Natural killer cell treated with Interleukin-12 subunit alpha and Interleukin-12 subunit beta and Interleukin-15 and Interleukin-18, amount 100 ng/mL, for 72 hours (primary cell): ENCODE results near the gene ETF1. TPM values are rescaled to one million over a fixed set of nuclear protein-coding genes. Genes with fewer than 3 reads are reported as not detected.
A peak's percentile ranks its signal among the peaks of the same experiment; 100 is the strongest.
"Not testable (repeated sequence)": the region's sequence is repeated elsewhere in the genome, so short reads cannot be mapped to it uniquely, and the experiment has no call there.

ENCODE experiments used
- ATAC-seq, 2 donors: fragments of 150-1000 bp; cut with Tn5 transposase in 1 of 2; sonication (Bioruptor Pico), chemical (Tn5 transposase) in 1 of 2; 2 replicates each; pipeline ENCODE4 v1.10.0; 2021
- DNase-seq: peaks from one replicate; pipeline ENCODE4 v3.0.0; 2022; ENCODE audit warnings: low spot score
- H3K27ac Mint-ChIP-seq, 2 donors: 1 replicate in 1 of 2; 2 replicates in 1 of 2; pipeline ENCODE4 v1.8.0; 2022; ENCODE audit warnings: mixed read lengths in 2 of 2, mild to moderate bottlenecking in 1 of 2, moderate library complexity in 1 of 2
- H3K27me3 Mint-ChIP-seq, 2 donors: 1 replicate in 1 of 2; 2 replicates in 1 of 2; pipeline ENCODE4 v1.8.0; 2022; ENCODE audit warnings: mixed read lengths in 2 of 2
- H3K36me3 Mint-ChIP-seq: one replicate; pipeline ENCODE4 v1.8.0; 2022; ENCODE audit warnings: mixed read lengths
- H3K4me1 Mint-ChIP-seq, 2 donors: 1 replicate in 1 of 2; 2 replicates in 1 of 2; pipeline ENCODE4 v1.8.0; 2022; ENCODE audit warnings: low read depth in 2 of 2, mixed read lengths in 2 of 2, mild to moderate bottlenecking in 1 of 2
- H3K4me3 Mint-ChIP-seq: one replicate; pipeline ENCODE4 v1.8.0; 2022; ENCODE audit warnings: mixed read lengths
- H3K9me3 Mint-ChIP-seq: 2 replicates; pipeline ENCODE4 v1.8.0; 2022; ENCODE audit warnings: mixed read lengths
- total RNA-seq, 2 donors: library from RNA; stranded (reverse); gene quantifications; one replicate each; pipeline ENCODE4 v1.2.3, GENCODE V29; 2022

The ETF1 gene
- total RNA-seq, 2 donors from 2014 or later = 150 to 167 TPM

DNA sequence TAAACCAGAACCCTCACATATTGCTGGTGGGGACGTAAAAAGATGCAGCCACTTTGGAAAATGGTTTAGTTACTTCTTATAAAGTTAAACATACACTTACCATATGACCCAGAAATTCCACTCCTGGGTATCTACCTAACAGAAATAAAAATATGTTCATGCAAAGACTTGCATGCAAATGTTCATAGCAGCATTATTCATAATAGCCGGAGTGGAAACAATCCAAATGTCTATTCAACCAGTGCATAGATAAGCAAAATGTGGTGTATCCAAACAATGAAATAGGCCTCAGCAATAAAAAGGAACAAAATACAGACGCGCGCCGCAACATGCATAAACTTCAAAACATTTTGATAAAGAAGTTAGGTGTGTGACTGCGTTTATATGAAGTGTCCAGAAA, 66.1 kb downstream of the ETF1 start:
- Mint-ChIP-seq H3K9me3 (no peaks in the 10 kb centered on the region), H3K27ac (no peak overlapping the region), H3K36me3 (no peaks in the 10 kb centered on the region), H3K4me3 (no peak overlapping the region), H3K4me1 (no peaks in the 10 kb centered on the region), H3K27me3 (peaks cover 15 to 17% of the 10 kb centered on the region in 2 donors)
- no peak for DNase-seq
- ATAC-seq = no peak

GRCh38 chr5:138473151-138473550, 69.9 kb downstream of the ETF1 start:
- ATAC-seq, H3K4me1 Mint-ChIP-seq, H3K9me3 Mint-ChIP-seq, H3K27ac Mint-ChIP-seq, H3K4me3 Mint-ChIP-seq, H3K36me3 Mint-ChIP-seq, DNase-seq: not testable (repeated sequence)
- peaks cover 11 to 15% of the 10 kb centered on the region in 2 donors for H3K27me3 Mint-ChIP-seq

- H3K36me3 Mint-ChIP-seq = no peaks in the 10 kb centered on the region
- no peak overlapping the region for H3K4me3 Mint-ChIP-seq
- H3K4me1 Mint-ChIP-seq = peaks cover 9 to 14% of the 10 kb centered on the region in 2 donors
- no peaks in the 10 kb centered on the region for H3K9me3 Mint-ChIP-seq
- ATAC-seq (no peak), DNase-seq (no peak)
- no peak overlapping the region for H3K27ac Mint-ChIP-seq
- peaks cover 11 to 15% of the 10 kb centered on the region in 2 donors for H3K27me3 Mint-ChIP-seq
These were observed 70.7 kb downstream of the ETF1 start for GRCh38 chr5:138472353-138472752.

DNA sequence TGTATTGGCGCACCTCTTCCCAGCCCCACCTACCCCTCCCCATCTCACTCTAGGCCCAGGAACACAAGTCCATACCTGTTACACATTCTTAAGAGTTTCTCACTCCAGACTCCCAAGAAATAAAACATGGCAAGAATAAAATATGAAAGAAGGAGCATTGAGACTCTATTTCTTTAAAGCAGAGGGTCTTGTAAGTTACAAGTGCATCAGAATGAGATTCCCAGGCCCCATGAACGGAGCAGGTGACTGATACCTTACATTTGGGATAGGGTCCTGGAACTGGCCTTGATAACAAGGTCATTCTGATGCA, 72.0 kb downstream of the ETF1 start:
- no peak for ATAC-seq
- Mint-ChIP-seq H3K36me3 (no peaks in the 10 kb centered on the region), H3K9me3 (no peaks in the 10 kb centered on the region), H3K4me3 (no peak overlapping the region), H3K27ac (no peak overlapping the region), H3K4me1 (peaks cover 18 to 19% of the 10 kb centered on the region in 2 donors), H3K27me3 (peaks cover 8 to 10% of the 10 kb centered on the region in 2 donors)
- DNase-seq = no peak

- Mint-ChIP-seq H3K4me1 (peaks cover 18 to 19% of the 10 kb centered on the region in 2 donors), H3K27ac (no peak overlapping the region), H3K27me3 (peaks cover 5 to 6% of the 10 kb centered on the region in 2 donors), H3K36me3 (no peaks in the 10 kb centered on the region), H3K9me3 (no peaks in the 10 kb centered on the region), H3K4me3 (no peak overlapping the region)
- no peak for ATAC-seq
- DNase-seq = no peak
These were observed 72.5 kb downstream of the ETF1 start for GRCh38 chr5:138470322-138471051.

- Mint-ChIP-seq H3K4me1 (peaks cover 18 to 19% of the 10 kb centered on the region in 2 donors), H3K4me3 (no peak overlapping the region), H3K27me3 (no peaks in the 10 kb centered on the region), H3K9me3 (no peaks in the 10 kb centered on the region), H3K36me3 (no peaks in the 10 kb centered on the region), H3K27ac (no peak overlapping the region)
- ATAC-seq (no peak), DNase-seq (no peak)
These were observed 73.3 kb downstream of the ETF1 start for GRCh38 chr5:138469540-138470321.

DNA sequence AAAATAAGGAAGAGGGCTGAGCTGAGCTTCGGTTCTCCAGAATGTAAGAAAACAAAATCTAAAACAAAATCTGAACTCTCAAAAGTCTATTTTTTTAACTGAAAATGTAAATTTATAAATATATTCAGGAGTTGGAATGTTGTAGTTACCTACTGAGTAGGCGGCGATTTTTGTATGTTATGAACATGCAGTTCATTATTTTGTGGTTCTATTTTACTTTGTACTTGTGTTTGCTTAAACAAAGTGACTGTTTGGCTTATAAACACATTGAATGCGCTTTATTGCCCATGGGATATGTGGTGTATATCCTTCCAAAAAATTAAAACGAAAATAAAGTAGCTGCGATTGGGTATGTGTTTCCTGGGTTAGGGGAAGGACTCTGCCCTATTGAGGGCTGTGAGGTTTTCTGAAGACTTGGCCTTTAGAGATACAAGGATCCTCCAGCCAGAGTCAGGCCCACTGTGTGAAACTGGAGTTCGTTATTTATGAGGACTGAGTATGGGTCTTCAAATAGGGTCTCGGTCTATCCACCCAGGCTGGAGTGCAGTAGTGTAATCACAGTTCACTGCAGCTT, 74.0 kb downstream of the ETF1 start:
- peak overlapping the region; percentile 2 for H3K4me3 Mint-ChIP-seq
- DNase-seq (no peak), ATAC-seq (no peak)
- no peak overlapping the region for H3K27ac Mint-ChIP-seq
- no peaks in the 10 kb centered on the region for H3K27me3 Mint-ChIP-seq
- H3K4me1 Mint-ChIP-seq = peaks cover 18 to 19% of the 10 kb centered on the region in 2 donors
- no peaks in the 10 kb centered on the region for H3K9me3 Mint-ChIP-seq
- no peaks in the 10 kb centered on the region for H3K36me3 Mint-ChIP-seq

- no peak for DNase-seq
- peak overlapping the region; percentile 2 for H3K4me3 Mint-ChIP-seq
These were observed 74.7 kb downstream of the ETF1 start for GRCh38 chr5:138468133-138468965.

DNA sequence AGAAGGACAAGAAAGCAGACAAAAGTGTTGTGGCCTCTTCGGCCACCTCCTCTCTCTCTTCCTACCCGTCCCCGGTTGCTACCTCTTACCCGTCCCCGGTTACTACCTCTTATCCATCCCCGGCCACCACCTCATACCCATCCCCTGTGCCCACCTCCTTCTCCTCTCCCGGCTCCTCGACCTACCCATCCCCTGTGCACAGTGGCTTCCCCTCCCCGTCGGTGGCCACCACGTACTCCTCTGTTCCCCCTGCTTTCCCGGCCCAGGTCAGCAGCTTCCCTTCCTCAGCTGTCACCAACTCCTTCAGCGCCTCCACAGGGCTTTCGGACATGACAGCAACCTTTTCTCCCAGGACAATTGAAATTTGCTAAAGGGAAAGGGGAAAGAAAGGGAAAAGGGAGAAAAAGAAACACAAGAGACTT, 75.3 kb downstream of the ETF1 start:
- Mint-ChIP-seq H3K36me3 (no peaks in the 10 kb centered on the region), H3K9me3 (no peaks in the 10 kb centered on the region), H3K4me3 (peak overlapping the region; percentile 56), H3K27ac (peak overlapping the region; percentile 2 to 58), H3K4me1 (peaks cover 18 to 19% of the 10 kb centered on the region in 2 donors), H3K27me3 (no peaks in the 10 kb centered on the region)
- DNase-seq (no peak), ATAC-seq (no peak)

More at GRCh38 chr5:138468133-138468965, 74.7 kb downstream of the ETF1 start:
- peak overlapping the region in 1 of 2 donors; percentile 2 for H3K27ac Mint-ChIP-seq
- H3K36me3 Mint-ChIP-seq = no peaks in the 10 kb centered on the region
- peaks cover 18 to 19% of the 10 kb centered on the region in 2 donors for H3K4me1 Mint-ChIP-seq
- no peaks in the 10 kb centered on the region for H3K27me3 Mint-ChIP-seq
- ATAC-seq = no peak
- H3K9me3 Mint-ChIP-seq = no peaks in the 10 kb centered on the region

DNA sequence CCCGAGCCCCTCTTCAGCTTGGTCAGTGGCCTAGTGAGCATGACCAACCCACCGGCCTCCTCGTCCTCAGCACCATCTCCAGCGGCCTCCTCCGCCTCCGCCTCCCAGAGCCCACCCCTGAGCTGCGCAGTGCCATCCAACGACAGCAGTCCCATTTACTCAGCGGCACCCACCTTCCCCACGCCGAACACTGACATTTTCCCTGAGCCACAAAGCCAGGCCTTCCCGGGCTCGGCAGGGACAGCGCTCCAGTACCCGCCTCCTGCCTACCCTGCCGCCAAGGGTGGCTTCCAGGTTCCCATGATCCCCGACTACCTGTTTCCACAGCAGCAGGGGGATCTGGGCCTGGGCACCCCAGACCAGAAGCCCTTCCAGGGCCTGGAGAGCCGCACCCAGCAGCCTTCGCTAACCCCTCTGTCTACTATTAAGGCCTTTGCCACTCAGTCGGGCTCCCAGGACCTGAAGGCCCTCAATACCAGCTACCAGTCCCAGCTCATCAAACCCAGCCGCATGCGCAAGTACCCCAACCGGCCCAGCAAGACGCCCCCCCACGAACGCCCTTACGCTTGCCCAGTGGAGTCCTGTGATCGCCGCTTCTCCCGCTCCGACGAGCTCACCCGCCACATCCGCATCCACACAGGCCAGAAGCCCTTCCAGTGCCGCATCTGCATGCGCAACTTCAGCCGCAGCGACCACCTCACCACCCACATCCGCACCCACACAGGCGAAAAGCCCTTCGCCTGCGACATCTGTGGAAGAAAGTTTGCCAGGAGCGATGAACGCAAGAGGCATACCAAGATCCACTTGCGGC, 75.9 kb downstream of the ETF1 start:
- H3K27ac Mint-ChIP-seq = peak overlapping the region; percentile 2 to 58
- H3K4me1 Mint-ChIP-seq = peaks cover 18 to 19% of the 10 kb centered on the region in 2 donors
- ATAC-seq = no peak
- peak overlapping the region; percentile 56 for H3K4me3 Mint-ChIP-seq
- DNase-seq = no peak
- H3K27me3 Mint-ChIP-seq = no peaks in the 10 kb centered on the region
- H3K9me3 Mint-ChIP-seq = no peaks in the 10 kb centered on the region
- no peaks in the 10 kb centered on the region for H3K36me3 Mint-ChIP-seq

DNA sequence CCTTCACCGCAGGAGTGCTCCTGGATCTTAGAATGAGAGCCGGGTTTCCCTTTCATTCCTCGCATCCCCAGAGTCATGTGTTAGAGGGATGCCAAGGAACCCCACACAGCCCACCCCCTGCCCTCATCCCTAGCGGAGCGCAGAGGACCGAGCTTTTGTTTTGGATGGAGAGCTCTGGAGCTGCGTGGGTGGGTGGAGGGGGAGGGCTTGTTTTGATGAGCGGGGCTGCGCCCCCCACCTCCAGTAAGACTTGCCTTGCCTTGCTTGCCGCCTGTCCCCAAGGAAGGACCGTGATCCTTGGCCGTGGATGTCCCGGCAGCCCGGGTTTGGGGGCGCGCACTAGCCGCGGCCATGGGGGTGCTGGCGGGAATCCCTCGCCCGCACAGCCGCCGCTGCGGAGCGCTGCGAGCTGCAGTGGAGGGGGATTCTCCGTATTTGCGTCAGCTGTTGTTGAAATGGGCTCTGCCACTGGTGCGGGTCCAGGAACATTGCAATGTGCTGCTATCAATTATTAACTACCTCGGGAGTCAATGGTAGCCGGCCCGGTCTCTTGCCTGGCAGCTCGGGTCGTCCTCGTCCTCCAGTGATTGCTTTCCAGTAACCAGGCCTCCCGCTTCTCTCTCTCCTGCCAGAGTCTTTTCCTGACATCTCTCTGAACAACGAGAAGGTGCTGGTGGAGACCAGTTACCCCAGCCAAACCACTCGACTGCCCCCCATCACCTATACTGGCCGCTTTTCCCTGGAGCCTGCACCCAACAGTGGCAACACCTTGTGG, 76.7 kb downstream of the ETF1 start:
- peaks cover 19 to 22% of the 10 kb centered on the region in 2 donors for H3K4me1 Mint-ChIP-seq
- H3K27ac Mint-ChIP-seq = peak overlapping the region; percentile 58 to 79
- DNase-seq = no peak
- no peaks in the 10 kb centered on the region for H3K9me3 Mint-ChIP-seq
- no peaks in the 10 kb centered on the region for H3K27me3 Mint-ChIP-seq
- ATAC-seq = no peak
- no peaks in the 10 kb centered on the region for H3K36me3 Mint-ChIP-seq
- peak overlapping the region; percentile 86 for H3K4me3 Mint-ChIP-seq
